Measurements from ENCODE around the gene ZBTB38.

ZBTB38 gene

DNA sequence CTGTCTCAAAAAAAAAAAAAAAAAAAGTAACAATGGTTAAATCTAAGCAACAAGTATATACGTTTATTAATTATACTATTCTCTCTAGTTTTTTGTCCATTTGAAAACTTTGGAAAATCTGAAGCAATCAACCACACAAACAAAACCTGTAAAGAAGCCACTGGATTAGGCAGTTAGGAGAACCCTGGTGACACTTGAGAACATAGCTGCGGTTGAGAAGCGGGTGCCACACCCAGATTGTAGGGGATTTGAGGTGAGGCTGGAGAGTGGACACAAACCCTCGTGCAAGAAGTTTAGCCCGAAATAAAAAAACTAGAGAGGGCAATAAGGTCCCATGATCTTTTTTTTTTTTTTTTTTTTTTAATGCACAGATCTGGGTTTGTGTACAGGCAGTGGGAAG is 25.9 kb upstream of the ZBTB38 start:
- H3K27me3 ChIP-seq (ENCODE audit: insufficient read depth, poor library complexity, severe bottlenecking): no peaks in the 10 kb centered on the region
- no peak overlapping the region for H3K27ac ChIP-seq (replicated peaks)
- no peak for TF ChIP-seq GABPA (IDR thresholded peaks at IDR 0.05; ENCODE audit: low read depth)
- H3K4me3 ChIP-seq (replicated peaks; ENCODE audit: insufficient read depth, low read length): no peak overlapping the region
- no peak for DNase-seq (ENCODE audit: low read depth in 1 of 2, low spot score in 1 of 2)

GRCh38 chr3:141343077-141343476 is 25.2 kb upstream of the ZBTB38 start:
- Histone ChIP-seq H3K27ac (replicated peaks) (no peak overlapping the region), H3K27me3 (ENCODE audit: insufficient read depth, poor library complexity, severe bottlenecking) (no peaks in the 10 kb centered on the region), H3K4me3 (replicated peaks; ENCODE audit: insufficient read depth, low read length) (no peak overlapping the region)
- TF ChIP-seq, protein P1, sequence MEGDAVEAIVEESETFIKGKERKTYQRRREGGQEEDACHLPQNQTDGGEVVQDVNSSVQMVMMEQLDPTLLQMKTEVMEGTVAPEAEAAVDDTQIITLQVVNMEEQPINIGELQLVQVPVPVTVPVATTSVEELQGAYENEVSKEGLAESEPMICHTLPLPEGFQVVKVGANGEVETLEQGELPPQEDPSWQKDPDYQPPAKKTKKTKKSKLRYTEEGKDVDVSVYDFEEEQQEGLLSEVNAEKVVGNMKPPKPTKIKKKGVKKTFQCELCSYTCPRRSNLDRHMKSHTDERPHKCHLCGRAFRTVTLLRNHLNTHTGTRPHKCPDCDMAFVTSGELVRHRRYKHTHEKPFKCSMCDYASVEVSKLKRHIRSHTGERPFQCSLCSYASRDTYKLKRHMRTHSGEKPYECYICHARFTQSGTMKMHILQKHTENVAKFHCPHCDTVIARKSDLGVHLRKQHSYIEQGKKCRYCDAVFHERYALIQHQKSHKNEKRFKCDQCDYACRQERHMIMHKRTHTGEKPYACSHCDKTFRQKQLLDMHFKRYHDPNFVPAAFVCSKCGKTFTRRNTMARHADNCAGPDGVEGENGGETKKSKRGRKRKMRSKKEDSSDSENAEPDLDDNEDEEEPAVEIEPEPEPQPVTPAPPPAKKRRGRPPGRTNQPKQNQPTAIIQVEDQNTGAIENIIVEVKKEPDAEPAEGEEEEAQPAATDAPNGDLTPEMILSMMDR (IDR thresholded peaks at IDR 0.05; ENCODE audit: insufficient read depth, low read length): no peak
- TF ChIP-seq SPI1 (IDR thresholded peaks at IDR 0.05; ENCODE audit: borderline replicate concordance, low read depth) (no peak), POLR2AphosphoS5 (IDR thresholded peaks at IDR 0.05; ENCODE audit: low read depth) (no peak), GABPA (IDR thresholded peaks at IDR 0.05; ENCODE audit: low read depth) (no peak)
- TF ChIP-seq, protein P2, sequence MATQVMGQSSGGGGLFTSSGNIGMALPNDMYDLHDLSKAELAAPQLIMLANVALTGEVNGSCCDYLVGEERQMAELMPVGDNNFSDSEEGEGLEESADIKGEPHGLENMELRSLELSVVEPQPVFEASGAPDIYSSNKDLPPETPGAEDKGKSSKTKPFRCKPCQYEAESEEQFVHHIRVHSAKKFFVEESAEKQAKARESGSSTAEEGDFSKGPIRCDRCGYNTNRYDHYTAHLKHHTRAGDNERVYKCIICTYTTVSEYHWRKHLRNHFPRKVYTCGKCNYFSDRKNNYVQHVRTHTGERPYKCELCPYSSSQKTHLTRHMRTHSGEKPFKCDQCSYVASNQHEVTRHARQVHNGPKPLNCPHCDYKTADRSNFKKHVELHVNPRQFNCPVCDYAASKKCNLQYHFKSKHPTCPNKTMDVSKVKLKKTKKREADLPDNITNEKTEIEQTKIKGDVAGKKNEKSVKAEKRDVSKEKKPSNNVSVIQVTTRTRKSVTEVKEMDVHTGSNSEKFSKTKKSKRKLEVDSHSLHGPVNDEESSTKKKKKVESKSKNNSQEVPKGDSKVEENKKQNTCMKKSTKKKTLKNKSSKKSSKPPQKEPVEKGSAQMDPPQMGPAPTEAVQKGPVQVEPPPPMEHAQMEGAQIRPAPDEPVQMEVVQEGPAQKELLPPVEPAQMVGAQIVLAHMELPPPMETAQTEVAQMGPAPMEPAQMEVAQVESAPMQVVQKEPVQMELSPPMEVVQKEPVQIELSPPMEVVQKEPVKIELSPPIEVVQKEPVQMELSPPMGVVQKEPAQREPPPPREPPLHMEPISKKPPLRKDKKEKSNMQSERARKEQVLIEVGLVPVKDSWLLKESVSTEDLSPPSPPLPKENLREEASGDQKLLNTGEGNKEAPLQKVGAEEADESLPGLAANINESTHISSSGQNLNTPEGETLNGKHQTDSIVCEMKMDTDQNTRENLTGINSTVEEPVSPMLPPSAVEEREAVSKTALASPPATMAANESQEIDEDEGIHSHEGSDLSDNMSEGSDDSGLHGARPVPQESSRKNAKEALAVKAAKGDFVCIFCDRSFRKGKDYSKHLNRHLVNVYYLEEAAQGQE (IDR thresholded peaks at IDR 0.05; ENCODE audit: insufficient replicate concordance, low read depth): no peak
- DNase-seq (ENCODE audit: low read depth in 1 of 2, low spot score in 1 of 2): no peak

- no peak for DNase-seq (ENCODE audit: low read depth in 1 of 2, low spot score in 1 of 2)
- Histone ChIP-seq H3K4me3 (replicated peaks; ENCODE audit: insufficient read depth, low read length) (no peak overlapping the region), H3K27ac (replicated peaks) (no peak overlapping the region), H3K27me3 (ENCODE audit: insufficient read depth, poor library complexity, severe bottlenecking) (no peaks in the 10 kb centered on the region)
- no peak for TF ChIP-seq POLR2AphosphoS5 (IDR thresholded peaks at IDR 0.05; ENCODE audit: low read depth)
- TF ChIP-seq, protein P2 (IDR thresholded peaks at IDR 0.05; ENCODE audit: insufficient replicate concordance, low read depth): no peak
- TF ChIP-seq SPI1 (IDR thresholded peaks at IDR 0.05; ENCODE audit: borderline replicate concordance, low read depth): no peak
- no peak for TF ChIP-seq GABPA (IDR thresholded peaks at IDR 0.05; ENCODE audit: low read depth)
- TF ChIP-seq, protein P1 (IDR thresholded peaks at IDR 0.05; ENCODE audit: insufficient read depth, low read length): no peak
Measured at GRCh38 chr3:141343865-141344271, 24.4 kb upstream of the ZBTB38 start.

GRCh38 chr3:141345528-141345927 is 22.8 kb upstream of the ZBTB38 start:
- H3K27ac ChIP-seq (replicated peaks): no peak overlapping the region
- no peak for TF ChIP-seq POLR2AphosphoS5 (IDR thresholded peaks at IDR 0.05; ENCODE audit: low read depth)

DNA sequence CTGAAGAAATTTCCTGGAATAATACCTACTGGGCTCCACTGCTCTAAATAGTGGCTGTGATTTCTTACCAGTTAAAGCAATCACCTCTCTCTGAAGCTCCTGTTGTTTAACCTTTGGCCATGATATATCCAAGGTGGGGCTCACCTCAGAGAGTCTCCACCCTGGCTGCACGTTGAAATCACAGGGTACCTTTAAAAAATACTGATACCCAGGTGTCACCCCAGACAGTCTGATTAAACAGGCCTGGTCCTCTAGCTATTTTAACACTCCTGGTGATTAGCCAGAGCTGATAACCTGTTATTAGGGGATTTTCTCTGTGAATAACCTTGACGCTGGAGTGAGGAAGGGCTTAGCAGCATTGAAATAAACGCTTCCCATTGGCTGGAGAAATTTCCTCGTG is 22.3 kb upstream of the ZBTB38 start:
- Histone ChIP-seq H3K27me3 (ENCODE audit: insufficient read depth, poor library complexity, severe bottlenecking) (no peaks in the 10 kb centered on the region), H3K4me3 (replicated peaks; ENCODE audit: insufficient read depth, low read length) (no peak overlapping the region), H3K27ac (replicated peaks) (no peak overlapping the region)
- no peak for TF ChIP-seq SPI1 (IDR thresholded peaks at IDR 0.05; ENCODE audit: borderline replicate concordance, low read depth)
- TF ChIP-seq, protein P2 (IDR thresholded peaks at IDR 0.05; ENCODE audit: insufficient replicate concordance, low read depth): no peak
- TF ChIP-seq GABPA (IDR thresholded peaks at IDR 0.05; ENCODE audit: low read depth): no peak
- no peak for TF ChIP-seq POLR2AphosphoS5 (IDR thresholded peaks at IDR 0.05; ENCODE audit: low read depth)
- DNase-seq (ENCODE audit: low read depth in 1 of 2, low spot score in 1 of 2): no peak

More at GRCh38 chr3:141345528-141345927, 22.8 kb upstream of the ZBTB38 start:
- Histone ChIP-seq H3K4me3 (replicated peaks; ENCODE audit: insufficient read depth, low read length) (no peak overlapping the region), H3K27me3 (ENCODE audit: insufficient read depth, poor library complexity, severe bottlenecking) (no peaks in the 10 kb centered on the region)
- DNase-seq (ENCODE audit: low read depth in 1 of 2, low spot score in 1 of 2): no peak
